IPS-15b (cell line): ENCODE data around the gene TRIM13.
A peak's percentile ranks its signal among the peaks of the same experiment; 100 is the strongest.
"Not testable (repeated sequence)": the region's sequence is repeated elsewhere in the genome, so short reads cannot be mapped to it uniquely, and the experiment has no call there.

Experiments used
- H3K27me3 ChIP-seq: one replicate; pipeline ENCODE4 v1.6.1; 2013; ENCODE audit warnings: low read length; ENCODE audit not compliant: control insufficient read depth, insufficient read depth
- H3K36me3 ChIP-seq: one replicate; pipeline ENCODE4 v1.6.1; 2013; ENCODE audit warnings: low read length; ENCODE audit not compliant: control insufficient read depth, insufficient read depth
- H3K4me1 ChIP-seq: one replicate; pipeline ENCODE4 v1.6.1; 2013; ENCODE audit warnings: mild to moderate bottlenecking, low read length; ENCODE audit not compliant: control insufficient read depth, insufficient read depth
- H3K4me3 ChIP-seq: one replicate; pipeline ENCODE4 v1.5.1; 2013; ENCODE audit warnings: low read depth, low read length
- H3K9ac ChIP-seq: one replicate; pipeline ENCODE4 v1.6.1; 2013; ENCODE audit warnings: low read depth, mild to moderate bottlenecking, low read length
- H3K9me3 ChIP-seq: one replicate; pipeline ENCODE4 v1.6.1; 2013; ENCODE audit warnings: mild to moderate bottlenecking, low read length; ENCODE audit not compliant: control insufficient read depth, insufficient read depth

TRIM13 gene

DNA sequence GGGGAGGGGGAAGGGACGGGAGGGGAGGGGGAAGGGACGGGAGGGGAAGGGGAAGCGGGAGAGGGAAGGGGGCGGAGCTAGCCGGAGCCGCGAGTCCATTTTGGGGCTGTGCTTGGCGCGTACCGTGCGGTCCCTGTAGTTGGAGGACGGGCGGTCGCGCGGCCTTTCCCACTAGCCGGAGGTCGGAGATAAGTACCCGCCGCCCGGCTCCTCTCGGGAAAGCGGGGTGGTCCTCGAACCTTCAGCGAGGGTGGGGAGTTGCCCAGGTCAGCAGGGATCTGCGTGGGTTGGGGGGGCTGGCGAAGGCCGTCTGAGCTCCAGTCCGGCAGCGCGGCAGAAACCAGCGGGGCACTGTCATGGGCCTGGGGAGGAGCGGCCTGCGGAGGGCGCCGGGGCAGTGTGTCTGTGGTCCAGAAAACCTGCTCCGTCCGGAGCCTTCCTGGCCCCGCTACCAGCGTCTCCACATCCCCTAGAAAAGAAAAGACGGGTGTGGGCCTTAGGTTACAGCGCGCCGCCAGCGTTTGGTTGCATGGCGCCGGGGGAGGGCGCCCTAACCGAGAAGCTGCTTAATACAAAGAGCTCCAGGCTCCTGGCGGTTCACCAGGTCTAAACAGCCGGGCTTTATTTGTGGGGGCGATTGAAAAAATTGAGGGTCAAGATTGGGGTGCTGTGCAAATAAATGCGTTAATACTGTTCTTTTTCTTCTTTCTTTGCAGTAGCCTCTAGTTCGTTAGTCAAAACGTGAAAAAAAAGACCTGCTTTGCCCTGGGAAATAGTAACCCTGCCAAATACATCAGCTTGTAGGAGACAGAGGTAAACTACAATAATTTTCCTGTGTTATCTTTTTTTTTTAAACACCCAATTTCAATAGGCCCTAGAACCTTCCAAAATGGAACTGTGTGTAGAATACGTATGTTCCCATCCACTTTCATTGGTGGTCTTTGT is at the start of gene TRIM13:
TSS of gene TRIM13 (plus strand) at position 92 of the 945 bp plus-strand sequence. CDS start 14,899 bp downstream, outside the sequence.
- H3K4me3 ChIP-seq: peak within 1 kb of the TSS; percentile 66
- no peaks in the 10 kb centered on the region for H3K36me3 ChIP-seq
- H3K9me3 ChIP-seq: no peaks in the 10 kb centered on the region
- H3K9ac ChIP-seq: peak within 1 kb of the TSS; percentile 91
- H3K4me1 ChIP-seq: peaks cover 8% of the 10 kb centered on the region
- peaks cover 5% of the 10 kb centered on the region for H3K27me3 ChIP-seq

DNA sequence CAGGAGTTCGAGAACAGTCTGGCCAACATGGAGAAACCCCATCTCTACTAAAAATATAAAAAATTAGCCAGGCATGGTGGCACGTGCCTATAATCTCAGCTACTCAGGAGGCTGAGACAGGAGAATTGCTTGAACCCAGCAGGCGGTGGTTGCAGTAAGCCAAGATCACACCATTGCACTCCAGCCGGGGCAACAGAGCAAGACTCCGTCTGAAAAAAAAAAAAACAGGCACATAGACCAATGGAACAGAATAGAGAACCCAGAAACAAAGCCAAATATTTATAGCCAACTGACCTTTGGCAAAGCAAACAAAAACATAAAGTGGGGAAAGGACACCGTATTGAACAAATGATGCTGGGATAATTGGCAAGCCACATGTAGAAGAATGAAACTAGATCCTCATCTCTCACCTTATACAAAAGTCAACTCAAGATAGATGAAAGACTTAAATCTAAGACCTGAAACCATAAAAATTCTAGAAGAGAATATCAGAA is 48.0 kb upstream of the TRIM13 start:
- not testable (repeated sequence) for H3K27me3 ChIP-seq, H3K4me1 ChIP-seq, H3K9me3 ChIP-seq, H3K36me3 ChIP-seq, H3K9ac ChIP-seq, H3K4me3 ChIP-seq

GRCh38 chr13:49951754-49952535 is 44.9 kb upstream of the TRIM13 start:
- Histone ChIP-seq H3K4me3 (no peak overlapping the region), H3K9me3 (no peaks in the 10 kb centered on the region), H3K4me1 (no peaks in the 10 kb centered on the region), H3K36me3 (no peaks in the 10 kb centered on the region), H3K9ac (no peak overlapping the region), H3K27me3 (no peaks in the 10 kb centered on the region)

GRCh38 chr13:49953560-49953959 is 43.3 kb upstream of the TRIM13 start:
- H3K4me1 ChIP-seq: no peaks in the 10 kb centered on the region
- no peaks in the 10 kb centered on the region for H3K9me3 ChIP-seq
- no peak overlapping the region for H3K9ac ChIP-seq
- H3K4me3 ChIP-seq: no peak overlapping the region
- no peaks in the 10 kb centered on the region for H3K36me3 ChIP-seq
- no peaks in the 10 kb centered on the region for H3K27me3 ChIP-seq

DNA sequence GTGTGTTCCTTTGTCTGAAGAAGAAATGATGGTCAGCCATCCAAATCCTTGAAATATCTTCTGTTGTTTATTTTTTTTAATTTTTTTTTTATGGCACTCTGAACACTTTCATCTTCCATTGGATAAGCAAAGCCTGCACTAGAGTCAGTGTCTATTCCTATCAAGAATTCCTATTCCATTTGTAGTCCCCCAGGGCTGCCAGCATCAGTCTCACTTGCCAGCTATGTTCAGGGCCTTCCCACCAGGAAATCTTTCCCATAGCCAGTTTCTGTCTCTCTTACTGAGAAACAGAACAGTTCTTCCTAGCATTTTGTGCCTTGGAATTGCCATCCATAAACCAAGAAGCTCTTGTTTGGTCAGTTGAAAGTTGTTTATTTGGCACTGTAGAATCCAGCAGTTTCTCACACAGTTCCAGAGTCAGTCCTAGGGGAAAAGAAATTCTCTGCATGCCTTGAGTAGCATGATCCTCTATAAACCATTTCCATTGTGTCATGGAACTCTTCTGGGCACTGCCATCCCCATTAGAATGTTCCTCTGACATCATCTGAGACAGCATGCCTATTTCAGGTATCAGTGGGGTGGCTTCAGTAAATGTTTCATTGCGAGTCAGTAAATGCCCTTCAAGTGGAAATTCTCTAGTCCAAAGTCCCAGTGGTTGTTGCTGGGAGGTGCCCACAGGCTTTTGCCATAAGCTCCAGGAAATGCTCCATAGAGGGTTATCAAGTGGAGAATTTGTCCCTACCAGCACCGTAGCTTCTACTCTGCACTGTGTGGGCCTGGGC is 42.0 kb upstream of the TRIM13 start:
- H3K27me3 ChIP-seq: no peaks in the 10 kb centered on the region
- no peak overlapping the region for H3K9ac ChIP-seq
- H3K4me3 ChIP-seq: no peak overlapping the region
- H3K9me3 ChIP-seq: no peaks in the 10 kb centered on the region
- no peaks in the 10 kb centered on the region for H3K4me1 ChIP-seq
- H3K36me3 ChIP-seq: no peaks in the 10 kb centered on the region

- no peak overlapping the region for H3K4me3 ChIP-seq
- no peak overlapping the region for H3K9ac ChIP-seq
- H3K36me3 ChIP-seq: no peaks in the 10 kb centered on the region
- no peaks in the 10 kb centered on the region for H3K27me3 ChIP-seq
- no peaks in the 10 kb centered on the region for H3K9me3 ChIP-seq
- no peaks in the 10 kb centered on the region for H3K4me1 ChIP-seq
Measured at GRCh38 chr13:49956131-49956530, 40.7 kb upstream of the TRIM13 start.

GRCh38 chr13:49958321-49958720 is 38.5 kb upstream of the TRIM13 start:
- Histone ChIP-seq H3K9me3 (no peaks in the 10 kb centered on the region), H3K27me3 (no peaks in the 10 kb centered on the region)

DNA sequence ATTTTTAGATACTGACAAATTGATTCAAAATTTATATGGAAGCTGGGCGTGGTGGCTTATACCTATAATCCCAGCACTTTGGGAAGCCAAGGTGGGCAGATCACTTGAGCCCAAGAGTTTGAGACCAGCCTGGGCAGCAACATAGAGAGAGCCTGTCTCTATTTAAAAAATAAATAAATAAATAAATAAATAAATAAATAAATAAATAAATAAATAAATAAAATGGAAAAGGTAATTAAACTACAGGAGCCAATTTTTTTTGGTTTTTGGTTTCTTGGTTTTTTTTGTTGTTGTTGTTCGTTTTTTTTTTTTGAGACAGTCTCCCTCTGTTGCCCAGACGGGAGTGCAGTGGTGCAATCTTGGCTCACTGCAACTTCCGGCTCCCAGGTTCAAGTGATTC is 29.4 kb upstream of the TRIM13 start:
- no peaks in the 10 kb centered on the region for H3K36me3 ChIP-seq
- H3K27me3 ChIP-seq: no peaks in the 10 kb centered on the region
- no peak overlapping the region for H3K9ac ChIP-seq
- H3K9me3 ChIP-seq: no peaks in the 10 kb centered on the region
- H3K4me1 ChIP-seq: no peaks in the 10 kb centered on the region
- H3K4me3 ChIP-seq: no peak overlapping the region

More at GRCh38 chr13:49958321-49958720, 38.5 kb upstream of the TRIM13 start:
- Histone ChIP-seq H3K4me1 (no peaks in the 10 kb centered on the region), H3K9ac (no peak overlapping the region), H3K36me3 (no peaks in the 10 kb centered on the region), H3K4me3 (no peak overlapping the region)

GRCh38 chr13:49972709-49973108 is 24.1 kb upstream of the TRIM13 start:
- no peaks in the 10 kb centered on the region for H3K9me3 ChIP-seq
- no peaks in the 10 kb centered on the region for H3K36me3 ChIP-seq
- no peaks in the 10 kb centered on the region for H3K27me3 ChIP-seq
- H3K4me1 ChIP-seq: no peaks in the 10 kb centered on the region
- H3K9ac ChIP-seq: no peak overlapping the region
- H3K4me3 ChIP-seq: no peak overlapping the region

- H3K27me3 ChIP-seq: no peaks in the 10 kb centered on the region
- H3K36me3 ChIP-seq: no peaks in the 10 kb centered on the region
- H3K4me1 ChIP-seq: no peaks in the 10 kb centered on the region
- H3K9ac ChIP-seq: no peak overlapping the region
- H3K9me3 ChIP-seq: no peaks in the 10 kb centered on the region
- no peak overlapping the region for H3K4me3 ChIP-seq
Measured at GRCh38 chr13:49975826-49976225, 21.0 kb upstream of the TRIM13 start.
